ENCODE results near the gene CRACR2B.
A peak's percentile ranks its signal among the peaks of the same experiment; 100 is the strongest.

Gene CRACR2B

GRCh38 chr11:811446-812245, 16.1 kb upstream of the CRACR2B start:
- no peak for DNase-seq

GRCh38 chr11:812390-812789, 15.3 kb upstream of the CRACR2B start:
- DNase-seq = no peak

DNA sequence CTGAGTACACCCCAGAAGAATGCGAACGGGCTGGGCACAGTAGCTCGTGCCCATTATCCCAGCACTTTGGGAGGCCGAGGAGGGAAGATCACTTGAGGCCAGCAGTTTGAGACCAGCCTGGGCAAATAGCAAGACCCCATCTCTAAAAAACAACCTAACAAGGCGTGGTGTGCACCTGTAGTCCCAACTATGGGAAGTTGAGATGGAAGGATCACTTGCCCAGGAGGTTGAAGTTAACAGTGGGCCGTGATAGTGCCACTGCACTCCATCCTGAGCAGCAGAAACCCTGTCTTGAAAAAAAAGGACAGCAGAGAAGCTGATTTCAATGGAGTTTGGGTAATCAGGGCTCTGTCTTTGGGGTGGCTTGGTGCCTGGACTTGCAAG, 14.7 kb upstream of the CRACR2B start:
- no peak for DNase-seq

DNA sequence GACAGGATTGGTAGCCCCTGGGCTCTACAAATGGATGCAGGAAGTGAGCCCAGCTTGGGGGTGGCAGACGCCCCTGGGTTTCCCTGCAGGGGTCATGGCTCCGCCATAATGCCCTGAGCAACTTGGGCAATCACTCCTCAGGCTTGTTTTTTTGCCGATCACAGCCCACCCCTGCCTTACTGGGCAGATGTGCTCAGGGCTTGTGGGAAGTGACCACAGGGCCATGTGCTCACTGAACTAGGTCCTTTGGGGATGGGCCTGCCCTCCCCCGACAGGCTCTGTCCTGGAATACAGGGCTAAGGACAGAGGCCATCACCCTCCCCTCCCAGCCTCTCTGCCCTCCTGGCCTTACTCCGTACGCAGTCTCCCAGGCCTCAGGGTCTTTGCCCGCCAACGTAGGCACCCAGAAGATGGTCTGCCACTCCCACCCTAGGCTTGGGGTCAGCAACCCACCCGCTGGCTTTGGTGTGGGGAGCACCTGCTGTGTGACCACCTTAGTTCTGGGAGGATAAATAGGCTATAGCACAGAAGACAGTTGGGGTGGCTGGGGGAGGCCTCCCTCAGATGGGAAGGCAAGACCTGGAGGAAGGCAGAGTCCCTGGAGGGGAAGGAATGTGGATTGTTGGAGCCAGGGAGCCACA, 14.1 kb upstream of the CRACR2B start:
- DNase-seq = no peak

GRCh38 chr11:815675-816432, 11.9 kb upstream of the CRACR2B start:
- no peak for DNase-seq

GRCh38 chr11:816433-816779, 11.3 kb upstream of the CRACR2B start:
- no peak for DNase-seq

DNA sequence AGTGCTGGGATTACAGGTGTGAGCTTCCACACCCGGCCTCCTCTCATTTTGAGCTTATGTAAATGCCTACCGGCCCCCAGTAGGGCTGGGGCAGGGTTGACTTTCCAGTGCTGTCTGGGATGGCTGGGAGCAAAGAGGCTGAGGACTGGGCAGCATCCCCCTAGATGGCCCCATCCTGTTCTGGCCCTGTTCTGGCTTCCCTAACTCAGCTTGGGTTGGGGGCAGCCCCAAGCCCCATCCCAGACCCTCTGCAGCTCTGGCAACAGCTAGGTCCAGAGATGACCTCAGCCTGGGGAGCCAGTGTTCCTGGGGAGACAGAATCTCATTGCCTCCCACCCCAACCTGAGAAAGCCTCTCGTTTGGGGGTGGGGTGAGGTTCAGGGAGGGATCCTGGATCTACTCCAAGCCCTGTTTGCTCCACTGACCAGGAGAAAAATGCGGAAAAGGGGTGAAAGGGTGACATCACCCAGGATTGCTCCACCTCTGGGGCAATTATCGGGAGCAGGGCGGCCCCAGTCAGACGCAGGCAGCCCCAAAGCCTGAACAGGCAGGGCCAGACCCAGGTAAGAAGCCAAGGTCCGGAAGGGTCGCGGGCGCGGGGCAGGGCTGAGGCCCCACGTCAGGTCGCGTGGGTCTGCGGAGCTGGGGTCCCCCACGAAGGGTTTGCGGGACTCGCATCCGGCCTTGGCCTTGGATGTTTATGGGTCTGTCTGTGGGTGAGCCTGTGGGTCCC, 9.2 kb upstream of the CRACR2B start, which contains the start of gene PNPLA2:
TSS of gene PNPLA2 (plus strand) at position 519 of the 733 bp plus-strand sequence. CDS start 805 bp downstream, outside the sequence.
- DNase-seq = no peak

- DNase-seq = peak; percentile 95
These were observed 8.4 kb upstream of the CRACR2B start for GRCh38 chr11:819129-819931.

GRCh38 chr11:819943-820649, 7.6 kb upstream of the CRACR2B start:
- DNase-seq = peak; percentile 75

DNA sequence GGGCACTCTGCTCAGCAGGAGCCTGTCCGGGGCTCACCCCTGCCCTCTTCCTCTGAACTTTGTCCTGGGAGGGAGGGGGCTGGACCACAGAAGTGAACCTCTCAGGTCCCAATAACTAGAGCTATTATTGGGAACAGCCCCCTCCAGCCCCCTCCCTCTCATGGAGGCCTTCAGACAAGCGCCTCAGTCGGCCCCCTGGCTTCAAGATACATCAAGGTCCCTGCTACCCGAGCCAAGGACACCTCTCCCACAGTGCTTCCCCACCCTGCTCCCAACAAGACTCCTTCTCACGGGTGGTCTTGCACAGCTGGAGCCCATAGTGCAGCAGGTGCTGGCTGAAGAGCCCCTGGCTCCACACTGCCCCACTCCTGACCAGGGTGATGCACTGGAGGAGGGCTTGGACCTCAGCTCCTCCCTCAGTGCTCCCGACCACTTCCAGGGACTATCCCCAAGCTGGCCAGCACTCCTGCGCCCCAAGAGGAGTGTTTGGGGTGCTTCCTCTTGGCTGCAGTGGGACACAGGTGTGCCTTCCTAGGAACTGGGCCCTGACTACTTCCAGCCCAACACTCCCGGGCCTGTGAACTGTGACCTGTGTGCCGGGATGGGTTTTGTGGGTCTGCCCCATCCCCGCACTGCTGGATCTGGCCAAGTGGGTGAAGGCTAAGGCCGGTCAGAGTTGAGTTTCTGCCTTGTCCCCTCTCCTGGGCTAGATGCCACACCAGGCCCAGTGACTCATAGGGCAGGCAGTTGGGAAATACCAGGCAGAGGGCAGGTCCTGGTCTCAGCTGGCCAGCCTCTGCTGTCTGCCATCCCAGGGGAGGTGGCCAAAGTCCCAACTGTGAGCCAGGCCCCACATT, 6.8 kb upstream of the CRACR2B start:
- DNase-seq = no peak

DNA sequence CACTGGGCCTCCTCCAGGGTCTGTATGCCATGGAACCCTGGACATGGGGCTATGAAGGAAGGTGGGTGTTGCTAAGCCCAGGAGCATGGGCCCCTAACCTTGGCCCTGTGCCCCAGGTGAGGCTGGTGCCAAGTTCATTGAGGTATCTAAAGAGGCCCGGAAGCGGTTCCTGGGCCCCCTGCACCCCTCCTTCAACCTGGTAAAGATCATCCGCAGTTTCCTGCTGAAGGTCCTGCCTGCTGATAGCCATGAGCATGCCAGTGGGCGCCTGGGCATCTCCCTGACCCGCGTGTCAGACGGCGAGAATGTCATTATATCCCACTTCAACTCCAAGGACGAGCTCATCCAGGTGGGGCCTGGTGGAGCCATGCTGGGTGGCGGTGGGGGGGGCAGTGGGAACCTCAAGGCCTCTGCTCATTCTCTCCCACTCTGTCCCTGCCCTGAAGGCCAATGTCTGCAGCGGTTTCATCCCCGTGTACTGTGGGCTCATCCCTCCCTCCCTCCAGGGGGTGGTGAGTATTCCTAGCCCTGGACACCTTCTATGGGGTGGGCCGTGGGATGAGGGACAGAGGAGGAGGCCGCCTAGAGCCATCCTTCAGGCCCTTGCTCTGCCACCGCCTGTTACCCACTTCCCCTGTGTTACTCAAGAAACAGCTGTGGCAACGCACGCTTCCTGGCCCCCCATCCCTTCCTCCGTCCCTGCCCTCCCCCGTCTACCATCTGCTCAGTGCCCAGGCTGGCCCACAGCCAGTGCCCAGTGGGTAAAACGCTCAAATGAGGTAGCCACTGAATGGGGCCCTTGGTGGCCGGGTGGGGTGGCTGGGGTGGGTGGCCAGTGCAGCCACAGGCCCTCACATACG, 6.0 kb upstream of the CRACR2B start:
- no peak for DNase-seq

GRCh38 chr11:823441-824291, 4.1 kb upstream of the CRACR2B start:
- no peak for DNase-seq

DNA sequence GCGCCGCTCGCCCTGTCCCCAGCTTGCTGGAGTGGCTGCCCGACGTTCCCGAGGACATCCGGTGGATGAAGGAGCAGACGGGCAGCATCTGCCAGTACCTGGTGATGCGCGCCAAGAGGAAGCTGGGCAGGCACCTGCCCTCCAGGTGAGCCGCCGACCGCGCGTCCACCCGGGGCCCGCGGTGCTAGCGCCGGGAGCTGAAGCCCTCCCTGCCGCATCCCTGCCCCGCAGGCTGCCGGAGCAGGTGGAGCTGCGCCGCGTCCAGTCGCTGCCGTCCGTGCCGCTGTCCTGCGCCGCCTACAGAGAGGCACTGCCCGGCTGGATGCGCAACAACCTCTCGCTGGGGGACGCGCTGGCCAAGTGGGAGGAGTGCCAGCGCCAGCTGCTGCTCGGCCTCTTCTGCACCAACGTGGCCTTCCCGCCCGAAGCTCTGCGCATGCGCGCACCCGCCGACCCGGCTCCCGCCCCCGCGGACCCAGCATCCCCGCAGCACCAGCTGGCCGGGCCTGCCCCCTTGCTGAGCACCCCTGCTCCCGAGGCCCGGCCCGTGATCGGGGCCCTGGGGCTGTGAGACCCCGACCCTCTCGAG, 3.3 kb upstream of the CRACR2B start:
- peak; percentile 71 for DNase-seq

DNA sequence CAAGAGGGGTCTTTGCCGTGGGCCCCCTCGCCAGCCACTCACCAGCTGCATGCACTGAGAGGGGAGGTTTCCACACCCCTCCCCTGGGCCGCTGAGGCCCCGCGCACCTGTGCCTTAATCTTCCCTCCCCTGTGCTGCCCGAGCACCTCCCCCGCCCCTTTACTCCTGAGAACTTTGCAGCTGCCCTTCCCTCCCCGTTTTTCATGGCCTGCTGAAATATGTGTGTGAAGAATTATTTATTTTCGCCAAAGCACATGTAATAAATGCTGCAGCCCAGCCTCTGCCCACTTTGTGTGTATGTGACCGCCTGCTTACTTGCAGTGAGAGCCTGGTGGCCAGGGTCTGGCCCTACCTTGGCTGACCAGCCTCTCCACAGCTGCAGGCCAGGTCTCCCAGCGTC, 2.8 kb upstream of the CRACR2B start:
- peak; percentile 33 for DNase-seq

- DNase-seq = no peak
These were observed 2.1 kb upstream of the CRACR2B start for GRCh38 chr11:825366-826226.

DNA sequence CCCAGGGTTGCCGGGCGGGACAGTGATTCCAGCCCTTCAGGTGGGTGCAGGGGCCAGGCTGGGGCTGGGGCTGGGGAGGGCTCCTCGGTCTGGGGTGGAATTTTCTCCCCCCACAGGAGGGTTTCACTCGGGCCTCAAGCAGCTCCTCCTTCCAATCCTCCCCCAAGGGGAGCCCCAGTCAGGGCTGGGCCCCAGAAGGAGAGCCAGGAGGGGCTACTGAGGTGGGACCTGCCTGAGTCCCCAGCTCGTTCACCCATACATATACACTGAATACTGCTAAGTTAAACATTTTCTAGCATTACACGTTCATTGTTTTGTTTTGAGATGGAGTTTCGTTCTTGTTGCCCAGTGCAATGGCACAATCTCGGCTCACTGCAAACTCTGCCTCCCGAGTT, 1.5 kb upstream of the CRACR2B start:
- no peak for DNase-seq

DNA sequence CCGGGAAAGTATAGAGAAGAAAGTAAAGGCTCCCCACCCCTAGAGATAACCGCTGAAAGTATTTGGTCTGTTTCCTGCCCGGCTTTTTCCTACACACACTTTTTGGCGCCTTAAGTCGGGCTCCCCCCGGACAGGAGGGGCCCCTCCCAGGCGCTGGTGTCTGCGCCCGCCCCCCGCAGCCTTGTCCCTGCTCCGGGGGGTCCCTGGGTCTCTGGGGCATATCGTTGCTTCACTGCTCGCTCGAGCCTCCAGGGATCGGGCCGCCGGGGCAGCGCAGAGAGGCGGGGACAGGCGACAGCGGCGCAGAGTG, 928 bp upstream of the CRACR2B start:
- DNase-seq = no peak
